Endothelial cell of umbilical vein (primary cell): ENCODE data around the gene PDIA5. TPM values are rescaled to one million over a fixed set of nuclear protein-coding genes. Genes with fewer than 3 reads are reported as not detected.

Experiments
- BruUV-seq: library from RNA; stranded (reverse); fragments of 400-500 nt; replicated peaks from 2 replicates; lab custom pipeline; 2021; lab: Mats Ljungman, UMichigan
- CTCF ChIA-PET: fragments of 300-600, 350-600 bp; sonication (Branson Sonifier 250); formaldehyde crosslinking; loops from one replicate; lab custom pipeline; 2021; ENCODE audit warnings: antibody characterized with exemption, inconsistent platforms; lab: Charles Lee
- POLR2A ChIA-PET: fragments of 300-600, 350-600 bp; sonication (Branson Sonifier 250); formaldehyde crosslinking; loops from one replicate; lab custom pipeline; 2021; ENCODE audit warnings: antibody characterized with exemption, inconsistent platforms; lab: Charles Lee
- DNase-seq: peaks from one replicate; pipeline ENCODE4 v3.0.0-alpha.2; 2011; ENCODE audit warnings: low read depth, low spot score
- FAIRE-seq: peaks from 2 replicates; lab custom pipeline; 2011; peaks lifted over from hg19 to GRCh38; lab: Jason Lieb, UNC
- H2AFZ ChIP-seq: 2 replicates; pipeline ENCODE4 v1.6.0; 2012; ENCODE audit warnings: low read depth, low read length, control low read depth, inconsistent platforms
- H3K27ac ChIP-seq: 2 replicates; pipeline ENCODE4 v1.5.1; 2011; ENCODE audit warnings: low read depth, mild to moderate bottlenecking, control low read depth, low read length, moderate library complexity; ENCODE audit not compliant: insufficient read depth
- H3K27me3 ChIP-seq, 2 experiments: 2 replicates each; pipeline versions ENCODE4 v1.6.0 to v1.6.1; 2011; ENCODE audit warnings: low read length in 2 of 2, mixed read lengths in 1 of 2; ENCODE audit not compliant: control insufficient read depth in 2 of 2, insufficient read depth in 2 of 2
- H3K36me3 ChIP-seq, 2 experiments: 2 replicates in 1 of 2; 3 replicates in 1 of 2; pipeline ENCODE4 v1.5.1; 2011; ENCODE audit warnings: low read length in 2 of 2, mild to moderate bottlenecking in 1 of 2, moderate library complexity in 1 of 2; ENCODE audit not compliant: control insufficient read depth in 2 of 2, insufficient read depth in 2 of 2; ENCODE audit errors: extremely low read depth in 1 of 2
- H3K4me1 ChIP-seq: 3 replicates; pipeline ENCODE4 v1.5.1; 2011; ENCODE audit warnings: mild to moderate bottlenecking, low read length; ENCODE audit not compliant: control insufficient read depth, insufficient read depth; ENCODE audit errors: extremely low read depth
- H3K4me2 ChIP-seq: 2 replicates; pipeline ENCODE4 v1.6.1; 2011; ENCODE audit warnings: low read length, control low read depth, mixed read lengths; ENCODE audit not compliant: insufficient read depth
- H3K4me3 ChIP-seq, 3 experiments: fragments of 200-600 bp in 1 of 3; sonication (generic), shearing (Covaris generic) in 1 of 3; replicated peaks in 1 of 3; 2 replicates each; pipeline ENCODE4 v1.5.1; 2011 to 2016; ENCODE audit warnings: control low read depth in 3 of 3, low read length in 3 of 3, mild to moderate bottlenecking in 2 of 3, inconsistent platforms in 1 of 3, low read depth in 1 of 3, moderate library complexity in 1 of 3; ENCODE audit not compliant: insufficient read depth in 1 of 3
- H3K79me2 ChIP-seq: 2 replicates; pipeline ENCODE4 v1.6.0; 2012; ENCODE audit warnings: low read length, inconsistent platforms; ENCODE audit not compliant: control insufficient read depth, insufficient read depth
- H3K9ac ChIP-seq: replicated peaks from 2 replicates; pipeline ENCODE3; 2011; ENCODE audit warnings: low read length, control low read depth; ENCODE audit not compliant: insufficient read depth; ENCODE audit errors: extremely low read depth
- H3K9me1 ChIP-seq: replicated peaks from 3 replicates; pipeline ENCODE4 v1.6.0; 2011; ENCODE audit warnings: mild to moderate bottlenecking, low read length; ENCODE audit not compliant: control insufficient read depth, insufficient read depth; ENCODE audit errors: extremely low read depth
- H3K9me3 ChIP-seq: replicated peaks from 2 replicates; pipeline ENCODE4 v1.5.1; 2012; ENCODE audit warnings: low read length, inconsistent platforms; ENCODE audit not compliant: control insufficient read depth, insufficient read depth
- H4K20me1 ChIP-seq: replicated peaks from 2 replicates; pipeline ENCODE3; 2011; ENCODE audit warnings: mild to moderate bottlenecking, low read length; ENCODE audit not compliant: control insufficient read depth, insufficient read depth; ENCODE audit errors: extremely low read depth
- EZH2 ChIP-seq: IDR thresholded peaks from 2 replicates; pipeline ENCODE4 v1.6.1; 2012; ENCODE audit warnings: borderline replicate concordance, low read depth, mild to moderate bottlenecking, moderate library complexity, low read length, inconsistent platforms; ENCODE audit not compliant: severe bottlenecking
- FOS ChIP-seq: IDR thresholded peaks from 2 replicates; pipeline ENCODE4 v1.6.1; 2011; ENCODE audit warnings: mild to moderate bottlenecking, low read length, moderate library complexity, borderline replicate concordance; ENCODE audit not compliant: insufficient read depth
- GATA2 ChIP-seq: IDR thresholded peaks from 2 replicates; pipeline ENCODE4 v1.7.0; 2011; ENCODE audit warnings: low read depth, mild to moderate bottlenecking, moderate library complexity, mixed read lengths, low read length; ENCODE audit not compliant: insufficient read length, insufficient read depth
- JUN ChIP-seq: IDR thresholded peaks from 2 replicates; pipeline ENCODE4 v1.6.1; 2011; ENCODE audit warnings: borderline replicate concordance, low read depth; ENCODE audit not compliant: insufficient read length, insufficient read depth
- MYC ChIP-seq: IDR thresholded peaks from one replicate; pipeline ENCODE4 v1.6.1; 2011; ENCODE audit warnings: mild to moderate bottlenecking, low read depth, low read length
- POLR2A ChIP-seq: IDR thresholded peaks from 2 replicates; pipeline ENCODE4 v1.6.1; 2012; ENCODE audit warnings: low read depth, mild to moderate bottlenecking, control low read depth, low read length
- POLR2AphosphoS5 ChIP-seq: IDR thresholded peaks from 2 replicates; pipeline ENCODE4 v1.6.1; 2012; ENCODE audit warnings: low read depth, mild to moderate bottlenecking, control low read depth, low read length, moderate library complexity; ENCODE audit not compliant: insufficient read depth
- dilution Hi-C: fragments of 300-500 bp; cut with MboI; formaldehyde crosslinking; loops from one replicate; pipeline ENCODE4 v1.15.0; 2019; ENCODE audit warnings: low sequenced_read_pairs; ENCODE audit not compliant: extremely low pct_ligation_motif_present
- intact Hi-C: fragments of 100-400 bp; cut with micrococcal nuclease; formaldehyde crosslinking; loops from one replicate; pipeline ENCODE4 v1.10.0; 2022
- polyA plus RNA-seq, 4 experiments: library from polyadenylated mRNA; depleted of rRNA in 3 of 4; stranded (reverse) in 3 of 4; unstranded in 1 of 4; fragments of >200 nt; gene quantifications; 2 replicates each; pipeline versions ENCODE4 v1.2.1 to v1.2.3, GENCODE V29; 2011 to 2012; ENCODE audit warnings: missing spikeins in 1 of 4
- total RNA-seq: library from RNA; stranded (reverse); gene quantifications from 2 replicates; pipeline ENCODE4 v1.2.3, GENCODE V29; 2021
- TF ChIP-seq, protein P1 (sequence below), 2 donors: IDR thresholded peaks; 1 replicate in 1 of 2; 2 replicates in 1 of 2; pipeline ENCODE4 v1.5.1; 2011; ENCODE audit warnings: low read length in 2 of 2, mild to moderate bottlenecking in 2 of 2, moderate library complexity in 2 of 2, control low read depth in 1 of 2, inconsistent platforms in 1 of 2, low read depth in 1 of 2; ENCODE audit not compliant: insufficient read depth in 1 of 2; ENCODE audit errors: extremely low read depth in 1 of 2
- TF ChIP-seq, protein P2 (sequence below): IDR thresholded peaks from 2 replicates; pipeline ENCODE4 v1.6.1; 2011; ENCODE audit not compliant: insufficient read depth, insufficient read length

Gene PDIA5
- total and polyA plus RNA-seq, 2 donors (not counting 3 experiments of a cell fraction or from before 2014, with no cell fraction given) = 55.7 to 85.6 TPM

DNA sequence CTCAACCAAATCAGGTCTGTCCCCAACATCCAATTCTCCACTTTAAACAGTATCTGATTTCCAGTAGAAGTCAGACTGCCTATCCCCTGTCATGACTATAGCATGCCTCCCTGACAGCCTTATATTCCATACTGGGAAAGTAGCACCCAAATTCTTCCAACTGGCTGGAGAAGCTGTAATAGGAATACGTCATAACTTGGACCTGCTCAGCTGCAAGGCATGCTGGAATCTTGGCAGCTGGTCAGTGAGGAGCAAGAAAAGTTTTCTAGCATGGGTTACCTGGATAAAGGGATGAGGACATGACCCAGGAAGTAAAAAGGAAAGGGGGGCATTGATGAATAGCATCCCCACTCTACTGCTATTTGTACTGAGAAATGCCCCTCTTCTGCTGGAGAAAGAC lies 48.1 kb upstream of the PDIA5 start:
- TF ChIP-seq MYC (no peak), JUN (no peak), GATA2 (no peak), POLR2AphosphoS5 (no peak), POLR2A (no peak), FOS (no peak), EZH2 (no peak)
- TF ChIP-seq, protein P1, sequence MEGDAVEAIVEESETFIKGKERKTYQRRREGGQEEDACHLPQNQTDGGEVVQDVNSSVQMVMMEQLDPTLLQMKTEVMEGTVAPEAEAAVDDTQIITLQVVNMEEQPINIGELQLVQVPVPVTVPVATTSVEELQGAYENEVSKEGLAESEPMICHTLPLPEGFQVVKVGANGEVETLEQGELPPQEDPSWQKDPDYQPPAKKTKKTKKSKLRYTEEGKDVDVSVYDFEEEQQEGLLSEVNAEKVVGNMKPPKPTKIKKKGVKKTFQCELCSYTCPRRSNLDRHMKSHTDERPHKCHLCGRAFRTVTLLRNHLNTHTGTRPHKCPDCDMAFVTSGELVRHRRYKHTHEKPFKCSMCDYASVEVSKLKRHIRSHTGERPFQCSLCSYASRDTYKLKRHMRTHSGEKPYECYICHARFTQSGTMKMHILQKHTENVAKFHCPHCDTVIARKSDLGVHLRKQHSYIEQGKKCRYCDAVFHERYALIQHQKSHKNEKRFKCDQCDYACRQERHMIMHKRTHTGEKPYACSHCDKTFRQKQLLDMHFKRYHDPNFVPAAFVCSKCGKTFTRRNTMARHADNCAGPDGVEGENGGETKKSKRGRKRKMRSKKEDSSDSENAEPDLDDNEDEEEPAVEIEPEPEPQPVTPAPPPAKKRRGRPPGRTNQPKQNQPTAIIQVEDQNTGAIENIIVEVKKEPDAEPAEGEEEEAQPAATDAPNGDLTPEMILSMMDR (IDR thresholded peaks at IDR 0.05; ENCODE audit: extremely low read depth in 1 of 2, insufficient read depth in 1 of 2, low read depth in 1 of 2, low read length in 2 of 2) = no peak
- TF ChIP-seq, protein P2, sequence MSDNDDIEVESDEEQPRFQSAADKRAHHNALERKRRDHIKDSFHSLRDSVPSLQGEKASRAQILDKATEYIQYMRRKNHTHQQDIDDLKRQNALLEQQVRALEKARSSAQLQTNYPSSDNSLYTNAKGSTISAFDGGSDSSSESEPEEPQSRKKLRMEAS = no peak
- Histone ChIP-seq H3K27ac (no peak overlapping the region), H3K27me3 (peaks cover 29 to 44% of the 10 kb centered on the region in 2 experiments), H3K4me1 (no peaks in the 10 kb centered on the region), H3K9ac (no peak overlapping the region), H3K79me2 (no peaks in the 10 kb centered on the region), H3K9me1 (no peaks in the 10 kb centered on the region), H4K20me1 (no peaks in the 10 kb centered on the region), H3K4me2 (no peak overlapping the region), H3K9me3 (no peaks in the 10 kb centered on the region), H3K4me3 (no peak overlapping the region), H2AFZ (no peak overlapping the region), H3K36me3 (no peaks in the 10 kb centered on the region)
- no peak for DNase-seq
- dilution Hi-C loops (no loop called here), intact Hi-C loops (no loop called here)
- BruUV-seq = no TSS peak
- ChIA-PET POLR2A (no interaction called here), CTCF (interaction anchor here (0.8 to 1.0 kb wide), 2 partner anchors 9 to 11 kb away, joined by 3 to 4 read pairs; partner anchors contain the start of gene SEMA5B)
- FAIRE-seq = no peak
